LNCAP (cell line): ENCODE measurements around the gene PRKCA.

Experiments
- TF ChIP-seq, protein P1 (sequence below): fragments of 450-650 bp; IDR thresholded peaks from 2 replicates; pipeline ENCODE4 v1.5.1; 2017; ENCODE audit warnings: mild to moderate bottlenecking

PRKCA gene

DNA sequence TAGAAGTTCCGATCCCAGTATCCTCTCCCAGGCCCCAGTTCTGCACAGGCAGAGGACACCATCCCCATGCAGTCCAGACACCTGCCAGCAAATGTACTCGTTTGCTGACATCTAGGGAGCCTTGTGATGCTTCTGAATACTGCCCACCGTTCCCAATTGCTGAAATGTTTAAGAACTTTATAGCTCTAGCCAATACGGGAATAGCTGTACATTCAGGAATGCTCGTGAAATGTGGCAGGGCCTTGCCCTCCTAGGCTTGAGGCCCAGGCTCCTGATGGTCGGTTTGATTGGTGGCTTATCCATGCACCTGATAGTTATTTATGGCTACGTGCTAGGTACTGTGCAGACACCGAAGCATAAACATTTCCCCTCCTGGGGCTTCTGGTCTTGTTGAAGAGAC, 255.5 kb downstream of the PRKCA start:
- TF ChIP-seq, protein P1, sequence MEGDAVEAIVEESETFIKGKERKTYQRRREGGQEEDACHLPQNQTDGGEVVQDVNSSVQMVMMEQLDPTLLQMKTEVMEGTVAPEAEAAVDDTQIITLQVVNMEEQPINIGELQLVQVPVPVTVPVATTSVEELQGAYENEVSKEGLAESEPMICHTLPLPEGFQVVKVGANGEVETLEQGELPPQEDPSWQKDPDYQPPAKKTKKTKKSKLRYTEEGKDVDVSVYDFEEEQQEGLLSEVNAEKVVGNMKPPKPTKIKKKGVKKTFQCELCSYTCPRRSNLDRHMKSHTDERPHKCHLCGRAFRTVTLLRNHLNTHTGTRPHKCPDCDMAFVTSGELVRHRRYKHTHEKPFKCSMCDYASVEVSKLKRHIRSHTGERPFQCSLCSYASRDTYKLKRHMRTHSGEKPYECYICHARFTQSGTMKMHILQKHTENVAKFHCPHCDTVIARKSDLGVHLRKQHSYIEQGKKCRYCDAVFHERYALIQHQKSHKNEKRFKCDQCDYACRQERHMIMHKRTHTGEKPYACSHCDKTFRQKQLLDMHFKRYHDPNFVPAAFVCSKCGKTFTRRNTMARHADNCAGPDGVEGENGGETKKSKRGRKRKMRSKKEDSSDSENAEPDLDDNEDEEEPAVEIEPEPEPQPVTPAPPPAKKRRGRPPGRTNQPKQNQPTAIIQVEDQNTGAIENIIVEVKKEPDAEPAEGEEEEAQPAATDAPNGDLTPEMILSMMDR: no peak

DNA sequence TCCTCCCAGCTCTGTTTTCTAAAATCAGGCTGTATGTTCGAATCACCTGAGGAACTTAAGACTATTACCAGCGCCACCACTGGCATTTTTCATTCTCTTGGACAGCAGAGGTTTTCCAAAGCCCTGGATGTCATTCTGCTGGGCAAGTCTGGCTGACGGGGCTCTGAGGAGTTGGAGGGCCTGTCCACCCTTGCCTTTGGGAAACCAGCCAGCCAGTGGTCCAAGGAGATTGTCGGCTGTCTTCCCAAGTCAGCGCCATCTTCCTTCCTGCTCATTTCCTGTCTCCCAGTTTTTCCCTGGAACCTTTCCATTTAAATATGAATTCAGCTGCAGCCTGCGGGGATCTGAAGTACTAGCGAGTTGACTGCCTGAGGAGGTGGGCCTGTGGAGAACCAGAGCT, 258.3 kb downstream of the PRKCA start:
- TF ChIP-seq, protein P1: no peak

DNA sequence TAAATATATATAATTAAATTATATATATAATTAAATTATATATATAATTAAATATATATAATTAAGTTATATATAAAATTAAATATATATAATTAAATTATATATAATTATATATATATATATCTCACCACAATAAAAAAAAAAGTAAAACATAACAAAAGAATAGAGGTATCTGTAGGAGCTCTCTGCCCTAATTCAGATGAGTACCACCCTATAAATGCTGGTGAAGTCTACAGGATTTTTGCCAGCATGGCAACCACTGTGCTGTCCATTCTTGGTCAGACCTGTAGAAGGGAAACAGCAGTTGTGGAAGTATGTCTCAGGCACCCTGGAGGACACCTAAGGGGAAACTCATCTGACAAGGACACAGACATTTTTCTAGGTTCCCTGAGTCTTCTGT, 259.7 kb downstream of the PRKCA start:
- TF ChIP-seq, protein P1: no peak

DNA sequence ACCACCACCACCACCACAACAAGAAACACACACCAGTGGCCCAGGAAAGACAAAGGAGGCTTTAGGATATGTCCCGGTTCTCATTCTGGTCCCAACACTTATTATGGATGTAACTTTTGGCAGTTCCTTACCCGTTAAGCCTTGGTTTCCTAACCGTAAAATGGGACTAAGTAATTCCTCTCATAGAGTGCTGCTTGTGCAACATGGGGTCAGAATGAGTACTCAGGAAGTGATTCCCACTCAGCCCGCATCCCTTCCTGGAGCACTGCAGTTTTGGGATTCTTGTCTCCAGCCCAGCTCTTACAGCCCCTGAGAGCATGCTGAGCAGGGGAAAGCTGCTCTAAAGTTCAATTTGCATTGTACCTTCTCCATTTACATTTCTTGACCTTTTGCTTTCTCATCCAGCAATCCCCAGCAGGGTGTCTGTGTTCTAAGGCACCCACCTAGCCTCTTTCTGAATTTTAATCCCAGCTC, 262.6 kb downstream of the PRKCA start:
- TF ChIP-seq, protein P1: no peak

- TF ChIP-seq, protein P1: peak; percentile 86
Observed at GRCh38 chr17:66567234-66568170, 265.1 kb downstream of the PRKCA start.

DNA sequence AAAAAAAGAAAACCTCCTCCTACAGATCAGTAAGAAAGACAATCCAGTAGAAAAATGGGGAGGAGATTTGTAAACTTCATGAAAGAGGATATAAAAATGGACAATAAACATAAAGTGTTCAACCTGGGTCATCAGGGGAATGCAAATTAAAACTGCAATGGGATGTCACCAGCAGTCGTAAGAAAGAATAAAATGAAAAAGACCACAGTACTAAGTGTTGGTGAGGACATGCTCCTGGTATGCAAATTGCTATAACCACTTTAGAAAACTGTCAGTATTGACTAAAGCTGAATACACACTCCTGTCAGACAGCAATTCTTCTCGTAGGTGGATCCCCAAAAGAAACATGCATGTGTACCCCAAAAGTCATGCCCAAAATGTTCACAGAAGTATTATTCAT, 267.2 kb downstream of the PRKCA start:
- TF ChIP-seq, protein P1: no peak

- TF ChIP-seq, protein P1: no peak
Observed at GRCh38 chr17:66570447-66571195, 268.2 kb downstream of the PRKCA start.
